HG03571 (cell line): ENCODE data around the gene ANAPC15.

ENCODE experiments used
- ATAC-seq: cut with Tn5 transposase; IDR thresholded peaks from one replicate; pipeline ENCODE4 v1.9.1; 2021; ENCODE audit not compliant: unreplicated experiment

ANAPC15 gene

GRCh38 chr11:72085621-72086351 lies 26.7 kb downstream of the ANAPC15 start:
- ATAC-seq, result no peak

- ATAC-seq, result no peak
Observed at GRCh38 chr11:72084965-72085364, 27.5 kb downstream of the ANAPC15 start.

GRCh38 chr11:72084076-72084475 lies 28.4 kb downstream of the ANAPC15 start:
- no peak for ATAC-seq

GRCh38 chr11:72083414-72083813 lies 29.1 kb downstream of the ANAPC15 start:
- ATAC-seq, result no peak

GRCh38 chr11:72081821-72082453 lies 30.6 kb downstream of the ANAPC15 start:
- no peak for ATAC-seq

GRCh38 chr11:72081184-72081644 lies 31.3 kb downstream of the ANAPC15 start:
- ATAC-seq, result no peak

GRCh38 chr11:72080326-72081183 lies 31.9 kb downstream of the ANAPC15 start, which contains the start of the genes LRRC51 and NUMA1:
Gene LRRC51 (plus strand): TSS chr11:72080850. CDS start chr11:72089084, 8,234 bp downstream.
Gene NUMA1 (minus strand): TSS chr11:72080542. CDS start chr11:72035943, 44,599 bp downstream.
- peak; percentile 91 for ATAC-seq

GRCh38 chr11:72079819-72080325 lies 32.6 kb downstream of the ANAPC15 start:
- no peak for ATAC-seq

- no peak for ATAC-seq
Observed at GRCh38 chr11:72078477-72078876, 34.0 kb downstream of the ANAPC15 start.

GRCh38 chr11:72075756-72076155 lies 36.7 kb downstream of the ANAPC15 start:
- ATAC-seq, result no peak

- ATAC-seq, result no peak
Observed at GRCh38 chr11:72075109-72075508, 37.4 kb downstream of the ANAPC15 start.

GRCh38 chr11:72072348-72072747 lies 40.1 kb downstream of the ANAPC15 start:
- ATAC-seq, result no peak

- no peak for ATAC-seq
Observed at GRCh38 chr11:72070491-72070890, 42.0 kb downstream of the ANAPC15 start.

- ATAC-seq, result peak; percentile 53
Observed at GRCh38 chr11:72069787-72070251, 42.7 kb downstream of the ANAPC15 start.

GRCh38 chr11:72069200-72069599 lies 43.3 kb downstream of the ANAPC15 start:
- no peak for ATAC-seq

- no peak for ATAC-seq
Observed at GRCh38 chr11:72067676-72068075, 44.8 kb downstream of the ANAPC15 start.

- no peak for ATAC-seq
Observed at GRCh38 chr11:72067266-72067665, 45.2 kb downstream of the ANAPC15 start.

- ATAC-seq, result no peak
Observed at GRCh38 chr11:72066855-72067254, 45.6 kb downstream of the ANAPC15 start.

- no peak for ATAC-seq
Observed at GRCh38 chr11:72061739-72062396, 50.6 kb downstream of the ANAPC15 start.
